NCI-H446 treated with DMSO at 0.1 percent for 48 hours (cell line): ENCODE measurements around the gene POC1B.

ENCODE experiments used
- DNase-seq: peaks from one replicate; lab custom pipeline; 2025; lab: John Stamatoyannopoulos, UW

POC1B gene

DNA sequence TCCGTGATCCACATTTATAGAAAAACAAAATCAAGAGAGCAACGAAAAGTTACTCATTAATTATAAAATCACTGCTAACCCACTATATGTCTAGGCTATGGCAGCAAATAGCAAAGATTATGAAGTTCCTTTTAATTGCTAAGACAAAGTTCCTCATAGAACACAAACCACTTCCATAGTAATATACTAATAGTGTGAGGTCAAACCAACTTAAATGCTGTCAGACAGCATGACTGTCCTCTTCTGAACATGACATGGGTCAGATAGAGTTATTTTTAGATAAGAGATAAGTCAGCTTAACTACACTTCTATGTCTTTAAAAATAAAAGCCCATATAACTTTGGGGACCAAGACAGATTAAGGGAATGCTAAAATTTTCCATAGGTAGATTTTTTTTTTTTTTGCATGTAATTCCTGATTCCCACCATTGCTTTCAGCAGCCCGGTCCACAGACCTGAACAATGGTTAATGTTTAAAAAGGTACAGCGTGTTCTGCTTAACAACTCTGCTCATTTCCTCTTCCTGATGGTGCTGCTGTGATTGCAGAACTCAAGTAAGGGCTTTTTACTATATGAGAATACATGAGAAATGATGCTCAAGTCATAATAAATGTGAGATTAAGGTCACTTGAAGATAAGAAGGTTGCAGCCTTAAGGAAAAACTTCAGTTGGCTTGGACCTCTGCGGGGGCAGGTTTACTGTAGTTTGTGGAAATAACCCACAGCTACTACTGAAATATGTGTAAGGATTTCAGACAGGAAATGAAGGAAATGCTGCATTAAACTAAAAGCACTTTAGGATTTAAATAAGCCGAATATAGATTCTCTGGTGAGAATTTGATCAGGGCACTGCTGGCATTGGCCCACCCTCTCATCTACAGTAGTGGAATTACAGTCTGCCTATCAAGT, 135.8 kb downstream of the POC1B start:
- no peak for DNase-seq

- DNase-seq = no peak
Measured at GRCh38 chr12:89386138-89386537, 139.7 kb downstream of the POC1B start.

- DNase-seq = no peak
Measured at GRCh38 chr12:89384807-89385206, 141.0 kb downstream of the POC1B start.

DNA sequence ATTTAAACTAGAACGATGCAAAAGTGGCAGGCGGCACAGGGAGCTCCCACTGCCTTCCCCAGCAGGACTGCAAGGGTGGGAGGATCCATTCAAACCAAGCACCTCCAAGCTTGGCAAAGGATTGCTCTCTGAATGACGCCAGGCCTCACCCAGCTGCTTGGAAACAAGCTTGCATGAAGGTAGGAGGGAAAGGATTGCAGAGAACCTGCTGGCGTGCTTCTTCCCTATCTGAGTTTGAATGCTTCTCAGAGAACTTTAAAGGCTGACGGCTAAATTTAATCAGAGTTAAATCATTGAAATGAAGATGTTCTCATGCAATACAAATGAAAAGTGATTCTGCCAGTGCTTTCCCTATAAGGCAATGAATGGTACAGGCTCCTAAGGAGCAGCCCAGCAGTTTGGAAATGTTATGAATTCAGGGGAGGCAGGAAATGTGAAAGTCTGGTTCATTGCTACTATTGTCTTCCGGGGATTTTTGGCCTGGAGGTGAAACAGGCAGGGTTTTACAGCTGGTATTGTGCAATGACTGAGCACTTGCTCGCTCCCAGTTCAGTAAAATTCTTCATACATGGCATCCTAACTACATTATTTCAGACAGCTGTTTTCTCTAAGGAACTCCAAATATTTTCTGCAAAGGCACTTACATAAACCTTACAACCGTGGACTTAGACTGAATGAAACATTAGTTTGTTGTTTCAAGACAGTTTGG, 141.6 kb downstream of the POC1B start:
- DNase-seq = peak; percentile 18

DNA sequence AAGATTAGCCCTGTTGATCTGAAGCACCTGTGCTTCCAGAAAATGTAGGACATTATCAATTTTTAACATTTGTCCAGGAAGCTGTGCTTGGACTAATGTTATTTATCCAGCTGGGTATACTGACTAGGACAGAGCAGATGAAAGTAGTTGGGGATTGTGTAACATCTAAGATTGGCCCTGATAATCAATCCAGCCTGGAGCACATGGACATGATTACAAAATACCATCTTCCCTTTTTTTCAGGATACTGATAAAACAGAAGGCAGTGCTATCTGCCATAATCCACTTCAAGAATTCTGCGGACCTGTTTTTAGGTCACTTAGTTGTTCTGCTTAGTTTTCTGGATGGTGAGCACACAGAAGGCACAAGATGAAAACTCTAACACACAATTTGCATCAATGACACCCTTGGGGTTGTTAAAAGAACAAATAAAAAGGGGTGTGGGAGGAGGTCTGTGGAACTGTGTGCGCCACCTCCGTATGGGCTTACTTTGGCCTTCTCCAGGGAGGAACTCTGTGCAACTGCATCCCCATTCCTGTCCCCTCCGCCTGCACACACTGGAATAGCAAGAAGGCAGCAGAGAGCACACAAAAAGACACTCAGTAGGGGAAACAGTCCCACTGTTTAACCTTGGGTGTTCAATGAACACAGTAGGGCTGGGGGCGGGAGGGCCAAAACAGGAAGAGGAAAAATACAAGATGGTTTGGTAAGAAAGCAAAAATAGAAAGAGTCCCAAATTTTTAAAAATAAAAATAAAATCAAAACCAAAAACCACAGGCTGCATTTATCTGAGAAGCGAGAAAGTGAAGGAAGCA, 142.4 kb downstream of the POC1B start:
- DNase-seq = no peak

GRCh38 chr12:89382328-89382727, 143.5 kb downstream of the POC1B start:
- no peak for DNase-seq

- DNase-seq = no peak
Measured at GRCh38 chr12:89379839-89380467, 145.9 kb downstream of the POC1B start.

DNA sequence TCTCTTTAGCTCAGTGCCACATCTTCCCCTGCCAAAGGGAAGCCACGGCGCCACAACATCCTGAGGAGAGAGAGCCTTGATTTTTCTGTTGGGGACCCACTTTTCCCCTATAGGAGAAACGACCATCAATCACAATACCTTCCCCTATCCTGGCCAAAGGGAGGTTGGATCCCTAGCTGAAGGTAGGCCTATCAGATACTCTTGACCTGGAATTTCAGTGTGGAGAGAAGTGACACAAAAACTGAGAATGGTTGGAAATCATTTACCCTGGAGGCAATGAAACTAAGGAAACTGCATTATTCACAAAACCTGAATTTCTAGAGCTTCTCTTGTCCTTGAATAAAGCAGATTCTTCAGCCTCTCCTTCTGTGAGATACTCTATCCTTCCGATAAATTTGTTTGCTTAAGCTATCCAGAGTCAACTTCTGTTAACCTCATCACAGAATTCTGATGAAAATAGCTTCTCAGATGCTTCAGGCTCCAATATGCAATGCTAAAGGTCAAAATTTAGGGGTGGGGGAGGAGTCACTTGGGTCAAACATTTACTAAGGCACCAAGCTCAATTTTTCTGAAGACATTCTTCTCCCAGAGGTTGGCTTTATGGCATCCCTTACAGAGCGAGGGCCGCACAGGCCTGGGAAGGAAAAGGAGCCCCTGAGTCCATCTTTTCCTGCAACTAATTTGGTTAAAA, 146.6 kb downstream of the POC1B start:
- no peak for DNase-seq

- no peak for DNase-seq
Measured at GRCh38 chr12:89376844-89377243, 149.0 kb downstream of the POC1B start.

- DNase-seq = no peak
Measured at GRCh38 chr12:89376202-89376529, 149.7 kb downstream of the POC1B start.

DNA sequence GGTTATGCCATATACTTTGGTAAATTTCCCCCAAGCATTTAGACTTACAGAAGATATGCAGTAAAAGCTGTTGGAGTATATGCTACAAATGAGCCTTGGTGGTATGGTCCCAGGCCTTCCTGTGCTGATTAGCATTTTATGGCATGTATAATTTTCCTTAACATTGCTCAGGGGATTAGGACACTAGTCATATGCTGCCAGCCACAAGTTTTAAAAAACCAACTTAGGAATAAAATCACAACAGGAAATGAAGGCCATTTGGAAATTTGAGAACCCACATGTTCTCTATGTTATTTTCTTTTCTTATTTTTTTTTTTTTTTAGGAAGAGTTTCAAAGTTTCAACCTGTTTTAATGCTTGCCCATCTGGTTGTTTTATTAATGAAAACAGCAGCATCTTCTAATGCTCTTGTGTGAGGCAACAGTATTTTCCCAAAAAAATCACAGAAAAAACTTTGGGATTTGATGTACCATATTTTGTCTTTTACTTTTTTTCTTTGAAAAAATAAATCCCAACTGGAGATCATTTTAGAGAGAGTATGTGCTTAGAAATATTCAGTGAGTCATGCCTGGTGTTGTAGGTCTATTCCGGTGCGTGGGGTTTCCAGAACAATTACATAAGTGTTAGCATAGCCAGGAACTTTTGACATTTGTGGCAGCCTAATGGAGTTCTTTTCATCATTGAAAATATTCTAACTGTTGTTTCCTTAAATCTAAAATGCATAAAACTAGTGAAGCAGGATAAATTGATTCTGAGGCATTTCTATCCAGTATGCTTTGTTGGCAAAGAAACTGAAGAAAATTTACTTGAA, 151.9 kb downstream of the POC1B start:
- no peak for DNase-seq

GRCh38 chr12:89372584-89373370, 153.1 kb downstream of the POC1B start:
- DNase-seq = no peak

- no peak for DNase-seq
Measured at GRCh38 chr12:89370850-89371249, 155.0 kb downstream of the POC1B start.

DNA sequence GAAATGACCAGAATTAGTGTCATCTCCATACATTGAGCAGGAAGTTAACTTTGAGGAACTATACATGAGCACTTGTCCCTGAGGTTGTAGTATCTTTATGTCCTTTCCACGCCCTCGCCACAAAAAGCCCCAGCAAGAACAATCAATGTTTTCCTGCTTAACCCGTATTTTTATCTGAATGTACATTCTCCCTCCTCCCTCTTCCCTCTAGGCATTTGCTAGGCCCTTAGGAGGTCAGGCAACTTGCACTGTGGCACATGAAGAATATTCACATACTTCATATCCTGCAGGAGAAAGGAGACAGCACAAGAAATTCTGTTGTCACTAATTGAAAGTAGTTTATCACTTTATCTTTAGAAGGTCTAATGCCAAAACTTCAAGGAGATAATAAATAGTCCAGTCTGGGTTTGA, 155.4 kb downstream of the POC1B start:
- no peak for DNase-seq
